GM19372 (cell line): ENCODE results near the gene GAMT.

Source experiments
- ATAC-seq: cut with Tn5 transposase; IDR thresholded peaks from one replicate; pipeline ENCODE4 v1.9.1; 2021; ENCODE audit warnings: mild to moderate bottlenecking, low read depth, moderate library complexity; ENCODE audit not compliant: unreplicated experiment

The GAMT gene

GRCh38 chr19:1434040-1434366 lies 32.7 kb upstream of the GAMT start:
- ATAC-seq: no peak

- ATAC-seq: no peak
Measured at GRCh38 chr19:1433119-1434039, 32.0 kb upstream of the GAMT start.

GRCh38 chr19:1432507-1432887 lies 31.2 kb upstream of the GAMT start:
- no peak for ATAC-seq

GRCh38 chr19:1431759-1432506 lies 30.6 kb upstream of the GAMT start:
- ATAC-seq: no peak

- ATAC-seq: no peak
Measured at GRCh38 chr19:1430246-1430645, 28.9 kb upstream of the GAMT start.

GRCh38 chr19:1429750-1430149 lies 28.4 kb upstream of the GAMT start:
- ATAC-seq: no peak

- ATAC-seq: no peak
Measured at GRCh38 chr19:1428738-1429391, 27.5 kb upstream of the GAMT start.

GRCh38 chr19:1427221-1427920 lies 26.0 kb upstream of the GAMT start:
- no peak for ATAC-seq

- no peak for ATAC-seq
Measured at GRCh38 chr19:1426736-1427135, 25.4 kb upstream of the GAMT start.

GRCh38 chr19:1425902-1426301 lies 24.6 kb upstream of the GAMT start:
- no peak for ATAC-seq

- ATAC-seq: no peak
Measured at GRCh38 chr19:1425102-1425837, 23.9 kb upstream of the GAMT start.

GRCh38 chr19:1424192-1424955 lies 23.0 kb upstream of the GAMT start:
- ATAC-seq: no peak

- ATAC-seq: no peak
Measured at GRCh38 chr19:1423436-1424191, 22.3 kb upstream of the GAMT start.

GRCh38 chr19:1422943-1423342 lies 21.6 kb upstream of the GAMT start:
- ATAC-seq: no peak

- ATAC-seq: no peak
Measured at GRCh38 chr19:1422360-1422759, 21.0 kb upstream of the GAMT start.

- ATAC-seq: no peak
Measured at GRCh38 chr19:1421958-1422305, 20.6 kb upstream of the GAMT start.

- ATAC-seq: no peak
Measured at GRCh38 chr19:1421218-1421957, 20.0 kb upstream of the GAMT start.

GRCh38 chr19:1420590-1420989 lies 19.2 kb upstream of the GAMT start:
- ATAC-seq: no peak
